SK-N-SH treated with all-trans-retinoic acid at 6 μM for 48 hours (cell line): ENCODE data around the gene HOXD1.

ENCODE experiments used
- ARNTL ChIP-seq: fragments of 450-650 bp; formaldehyde crosslinking; IDR thresholded peaks from 2 replicates; pipeline ENCODE4 v1.5.0; 2020; ENCODE audit warnings: low read depth, mild to moderate bottlenecking, moderate library complexity, borderline replicate concordance
- GLIS3 ChIP-seq: fragments of 250-450 bp; sonication (Bioruptor Pico); IDR thresholded peaks from 2 replicates; pipeline ENCODE4 v1.5.0; 2020; ENCODE audit warnings: mild to moderate bottlenecking, moderate library complexity
- ISL1 ChIP-seq: fragments of 250-450 bp; sonication (Bioruptor Pico); IDR thresholded peaks from 2 replicates; pipeline ENCODE4 v2.1.2; 2022; ENCODE audit warnings: mild to moderate bottlenecking, moderate library complexity
- OSR1 ChIP-seq: fragments of 250-450 bp; sonication (Bioruptor Pico); IDR thresholded peaks from 2 replicates; pipeline ENCODE4 v1.8.0; 2022; ENCODE audit warnings: moderate library complexity, mild to moderate bottlenecking, inconsistent platforms
- PATZ1 ChIP-seq: fragments of 250-450 bp; sonication (Bioruptor Pico); IDR thresholded peaks from 2 replicates; pipeline ENCODE4 v1.8.0; 2020; ENCODE audit warnings: mild to moderate bottlenecking, moderate library complexity, borderline replicate concordance
- RARB ChIP-seq: fragments of 250-450 bp; sonication (Bioruptor Pico); IDR thresholded peaks from 2 replicates; pipeline ENCODE4 v1.8.0; 2021; ENCODE audit warnings: mild to moderate bottlenecking, moderate library complexity
- SNAI2 ChIP-seq: fragments of 250-450 bp; sonication (Bioruptor Pico); IDR thresholded peaks from 2 replicates; pipeline ENCODE4 v1.5.0; 2020; ENCODE audit warnings: mild to moderate bottlenecking, moderate library complexity
- TCF4 ChIP-seq: fragments of 250-450 bp; sonication (Bioruptor Pico); IDR thresholded peaks from 2 replicates; pipeline ENCODE4 v1.8.0; 2021; ENCODE audit warnings: mild to moderate bottlenecking, moderate library complexity, borderline replicate concordance
- TOX ChIP-seq: fragments of 250-450 bp; sonication (Bioruptor Pico); IDR thresholded peaks from 2 replicates; pipeline ENCODE4 v1.8.0; 2021; ENCODE audit warnings: mild to moderate bottlenecking, moderate library complexity, borderline replicate concordance
- TSHZ2 ChIP-seq: fragments of 250-450 bp; sonication (Bioruptor Pico); IDR thresholded peaks from 2 replicates; pipeline ENCODE4 v1.5.0; 2020; ENCODE audit warnings: mild to moderate bottlenecking, moderate library complexity
- ZFP30 ChIP-seq: fragments of 450-650 bp; formaldehyde crosslinking; IDR thresholded peaks from 2 replicates; pipeline ENCODE4 v1.5.0; 2022; ENCODE audit warnings: mild to moderate bottlenecking, moderate library complexity
- ZNF8 ChIP-seq: fragments of 450-650 bp; formaldehyde crosslinking; IDR thresholded peaks from 2 replicates; pipeline ENCODE4 v1.5.0; 2020; ENCODE audit warnings: mild to moderate bottlenecking, moderate library complexity

- TF ChIP-seq OSR1 (CRISPR knock-in tag) (no peak), PATZ1 (CRISPR knock-in tag) (no peak), ZFP30 (CRISPR knock-in tag) (no peak), TSHZ2 (CRISPR knock-in tag) (no peak), ISL1 (CRISPR knock-in tag) (no peak), TOX (CRISPR knock-in tag) (no peak), ARNTL (CRISPR knock-in tag) (no peak), GLIS3 (CRISPR knock-in tag) (no peak), RARB (no peak), TCF4 (CRISPR knock-in tag) (no peak), ZNF8 (CRISPR knock-in tag) (no peak), SNAI2 (CRISPR knock-in tag) (no peak)
Observed at GRCh38 chr2:176171351-176172006, 17.0 kb upstream of the HOXD1 start.
